Astrocyte of the spinal cord (primary cell): ENCODE measurements around the gene GHDC.

Experiments
- DNase-seq: peaks from one replicate; pipeline ENCODE4 v3.0.0; 2011; ENCODE audit warnings: low read depth, low spot score
- H3K4me3 ChIP-seq: 2 replicates; pipeline ENCODE4 v1.5.1; 2011; ENCODE audit warnings: low read depth, mild to moderate bottlenecking, low read length, moderate library complexity
- in situ Hi-C: cut with HindIII; loops from 2 replicates; pipeline ENCODE4 v1.10.0; 2017; ENCODE audit warnings: low sequenced_read_pairs
- TF ChIP-seq, protein P1 (sequence below): IDR thresholded peaks from 2 replicates; pipeline ENCODE4 v1.5.1; 2012; ENCODE audit warnings: low read depth, mild to moderate bottlenecking, low read length, inconsistent platforms

The GHDC gene

DNA sequence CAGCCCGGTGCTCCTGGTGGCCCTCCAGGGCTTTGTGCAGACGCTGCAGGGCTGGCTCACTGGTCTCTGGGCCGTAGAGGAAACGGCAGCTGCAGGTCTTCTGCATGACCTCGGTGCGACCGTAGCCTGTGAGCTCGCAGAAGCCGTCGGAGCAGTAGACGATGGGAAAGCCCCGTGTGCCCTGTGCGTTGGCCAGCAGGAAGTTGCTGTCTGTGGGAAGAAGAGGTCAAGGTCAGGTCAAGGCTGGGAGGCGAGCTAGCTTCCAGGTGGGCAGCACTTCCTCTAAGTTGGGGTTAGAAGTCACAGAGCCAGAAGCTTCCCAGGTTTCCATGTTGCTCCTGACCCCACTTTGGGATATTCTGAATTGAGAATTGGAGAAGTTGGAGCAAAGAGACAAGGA lies 15.5 kb downstream of the GHDC start:
- TF ChIP-seq, protein P1, sequence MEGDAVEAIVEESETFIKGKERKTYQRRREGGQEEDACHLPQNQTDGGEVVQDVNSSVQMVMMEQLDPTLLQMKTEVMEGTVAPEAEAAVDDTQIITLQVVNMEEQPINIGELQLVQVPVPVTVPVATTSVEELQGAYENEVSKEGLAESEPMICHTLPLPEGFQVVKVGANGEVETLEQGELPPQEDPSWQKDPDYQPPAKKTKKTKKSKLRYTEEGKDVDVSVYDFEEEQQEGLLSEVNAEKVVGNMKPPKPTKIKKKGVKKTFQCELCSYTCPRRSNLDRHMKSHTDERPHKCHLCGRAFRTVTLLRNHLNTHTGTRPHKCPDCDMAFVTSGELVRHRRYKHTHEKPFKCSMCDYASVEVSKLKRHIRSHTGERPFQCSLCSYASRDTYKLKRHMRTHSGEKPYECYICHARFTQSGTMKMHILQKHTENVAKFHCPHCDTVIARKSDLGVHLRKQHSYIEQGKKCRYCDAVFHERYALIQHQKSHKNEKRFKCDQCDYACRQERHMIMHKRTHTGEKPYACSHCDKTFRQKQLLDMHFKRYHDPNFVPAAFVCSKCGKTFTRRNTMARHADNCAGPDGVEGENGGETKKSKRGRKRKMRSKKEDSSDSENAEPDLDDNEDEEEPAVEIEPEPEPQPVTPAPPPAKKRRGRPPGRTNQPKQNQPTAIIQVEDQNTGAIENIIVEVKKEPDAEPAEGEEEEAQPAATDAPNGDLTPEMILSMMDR: no peak

DNA sequence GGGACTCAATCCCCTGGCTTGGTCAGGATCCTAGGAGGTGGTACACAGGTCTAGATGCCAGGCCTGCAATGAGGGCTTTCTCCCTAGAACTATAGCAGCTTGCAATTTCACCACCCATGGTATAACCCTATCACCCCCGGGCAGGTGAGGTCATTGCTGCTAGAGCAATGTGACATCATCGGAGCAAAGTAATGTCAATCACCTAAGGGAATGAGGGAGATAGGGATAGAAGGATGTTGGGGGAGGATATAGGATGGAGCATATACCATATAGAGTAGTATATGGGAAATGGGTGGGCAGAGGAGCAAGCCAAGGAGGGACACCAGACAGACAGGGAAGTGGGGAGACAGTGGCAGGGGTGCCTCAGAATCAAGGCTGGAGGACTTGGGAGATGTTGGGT lies 16.6 kb downstream of the GHDC start:
- TF ChIP-seq, protein P1: no peak
- no peak overlapping the region for H3K4me3 ChIP-seq
- in situ Hi-C loops: no loop called here
- no peak for DNase-seq

More for the DNA sequence above, 15.5 kb downstream of the GHDC start:
- DNase-seq: no peak
- in situ Hi-C loops: no loop called here
- H3K4me3 ChIP-seq: no peak overlapping the region

DNA sequence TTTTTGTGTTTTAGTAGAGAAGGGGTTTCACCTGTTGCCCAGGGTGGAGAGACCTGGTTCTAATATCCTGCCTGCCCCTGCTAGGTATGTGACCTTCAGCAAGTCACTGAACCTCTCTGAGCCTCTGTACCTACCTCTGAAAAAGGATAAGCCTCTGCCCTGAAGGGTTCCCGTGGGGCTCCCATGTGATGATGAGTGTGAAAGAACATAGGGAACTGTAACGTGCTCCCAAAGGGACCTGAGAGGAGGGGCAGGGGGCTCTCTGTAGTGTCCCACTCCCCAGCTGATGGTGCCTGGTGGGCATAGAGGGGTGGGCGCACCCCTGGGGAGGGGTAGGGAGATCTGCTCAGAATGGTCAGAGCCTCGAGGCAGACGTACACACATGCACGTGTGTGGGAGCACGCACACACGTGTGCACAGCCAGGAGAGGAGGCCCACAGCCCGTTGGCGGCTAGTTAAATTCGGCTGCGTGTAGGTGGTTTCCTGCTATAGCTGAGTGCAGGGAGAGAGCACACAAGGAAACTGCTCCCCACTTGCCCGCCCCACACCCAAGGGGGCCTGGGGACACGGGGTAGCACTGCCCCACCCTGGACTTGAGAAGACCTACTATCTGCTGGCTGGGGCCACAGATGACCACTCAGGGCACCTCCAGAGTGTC lies 20.0 kb downstream of the GHDC start:
- DNase-seq: no peak
- in situ Hi-C loops: no loop called here
- no peak overlapping the region for H3K4me3 ChIP-seq
- TF ChIP-seq, protein P1: no peak

DNA sequence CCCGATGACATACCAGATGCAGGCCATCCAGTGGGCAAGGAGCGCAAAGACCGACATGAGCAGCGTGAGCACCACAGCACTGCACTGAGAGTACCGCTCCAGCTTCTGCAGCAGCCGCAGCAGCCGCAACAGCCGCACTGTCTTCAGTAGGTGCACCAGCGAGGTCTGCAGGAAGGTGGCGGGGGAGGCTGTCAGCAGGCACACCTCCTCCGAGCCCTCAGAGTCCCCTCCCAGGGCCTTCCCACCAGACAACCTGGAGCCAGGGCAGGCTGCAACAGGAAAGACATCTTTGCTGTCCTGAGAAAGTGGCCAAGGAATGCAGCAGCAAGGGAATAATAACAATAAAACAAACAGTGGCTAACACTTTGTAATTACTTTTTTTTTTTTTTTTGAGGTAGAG lies 22.5 kb downstream of the GHDC start:
- DNase-seq: no peak
- TF ChIP-seq, protein P1: no peak
- no peak overlapping the region for H3K4me3 ChIP-seq
- in situ Hi-C loops: no loop called here

DNA sequence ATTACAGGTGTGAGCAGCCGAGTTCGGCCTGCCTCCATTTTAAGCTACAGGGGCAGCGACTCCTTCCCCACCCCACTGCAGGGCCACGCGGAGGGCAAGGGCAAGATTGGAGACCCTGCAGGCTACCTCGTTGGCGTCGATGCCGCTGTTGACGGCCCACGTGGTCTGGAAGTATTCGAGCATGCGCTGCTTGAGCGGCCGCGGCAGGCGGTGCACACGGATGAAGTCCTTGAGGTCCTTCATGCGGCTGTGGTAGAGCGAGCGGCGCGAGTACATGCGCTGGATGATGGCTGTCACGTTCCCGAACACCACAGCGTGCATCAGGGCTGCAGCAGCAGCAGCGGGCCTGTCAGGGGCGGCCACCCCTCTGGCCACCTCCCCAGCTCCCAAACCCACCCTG lies 24.9 kb downstream of the GHDC start:
- in situ Hi-C loops: no loop called here
- TF ChIP-seq, protein P1: no peak
- no peak for DNase-seq
- no peak overlapping the region for H3K4me3 ChIP-seq

DNA sequence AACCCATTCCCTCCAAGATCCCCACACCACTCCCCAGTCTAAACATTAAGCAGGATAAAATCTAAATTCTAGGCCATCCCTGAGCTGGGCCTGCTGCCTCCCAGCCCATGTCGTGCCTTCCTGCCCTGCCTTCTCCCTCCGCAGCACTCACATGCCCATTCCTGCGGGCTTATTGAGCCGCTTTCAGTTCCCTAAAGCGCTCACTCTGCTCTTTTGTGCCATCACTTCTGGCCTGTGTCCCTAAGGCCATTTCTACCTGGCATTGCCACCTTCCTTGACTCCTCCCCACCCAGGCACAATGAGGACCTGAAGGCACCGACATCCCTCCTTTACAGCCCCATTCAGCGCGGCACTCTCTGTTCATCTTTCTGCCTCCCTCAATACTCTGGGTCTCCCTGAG lies 26.5 kb downstream of the GHDC start:
- TF ChIP-seq, protein P1: no peak
- in situ Hi-C loops: no loop called here

DNA sequence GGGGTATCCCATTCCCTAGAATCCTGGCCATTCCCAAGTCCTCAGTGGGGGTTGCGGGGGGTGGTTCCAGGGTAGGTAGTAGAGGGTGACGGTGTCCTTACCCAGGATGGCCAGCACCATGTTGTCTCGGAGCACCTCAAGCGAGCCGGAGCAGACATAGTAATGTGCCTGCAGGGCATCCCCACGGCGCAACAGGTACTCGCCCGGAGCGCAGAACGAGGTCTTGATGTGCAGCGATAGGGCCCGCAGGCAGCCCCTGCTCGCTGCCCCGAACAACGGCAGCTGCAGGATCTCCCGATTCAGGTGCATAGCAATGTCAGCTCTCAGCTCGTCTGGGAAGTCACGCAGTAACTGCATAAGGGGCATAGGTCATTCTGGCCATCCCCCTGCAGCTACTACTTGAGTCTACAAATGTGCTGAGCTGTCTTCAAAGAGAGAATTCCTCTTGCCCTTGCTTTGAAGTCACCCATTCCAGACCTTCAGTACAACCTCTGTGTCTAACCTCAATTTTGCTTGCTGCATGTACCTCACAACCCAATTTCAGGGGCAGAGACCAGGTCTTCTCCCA lies 28.0 kb downstream of the GHDC start:
- TF ChIP-seq, protein P1: no peak
- DNase-seq: no peak
- no peak overlapping the region for H3K4me3 ChIP-seq
- in situ Hi-C loops: no loop called here

More for the DNA sequence above, 26.5 kb downstream of the GHDC start:
- H3K4me3 ChIP-seq: no peak overlapping the region
- no peak for DNase-seq
